ENCODE measurements around the gene USP48. TPM values are rescaled to one million over a fixed set of nuclear protein-coding genes. Genes with fewer than 3 reads are reported as not detected.

Gene USP48
- total and polyA plus RNA-seq, 2 donors = 25.3 to 34.3 TPM

DNA sequence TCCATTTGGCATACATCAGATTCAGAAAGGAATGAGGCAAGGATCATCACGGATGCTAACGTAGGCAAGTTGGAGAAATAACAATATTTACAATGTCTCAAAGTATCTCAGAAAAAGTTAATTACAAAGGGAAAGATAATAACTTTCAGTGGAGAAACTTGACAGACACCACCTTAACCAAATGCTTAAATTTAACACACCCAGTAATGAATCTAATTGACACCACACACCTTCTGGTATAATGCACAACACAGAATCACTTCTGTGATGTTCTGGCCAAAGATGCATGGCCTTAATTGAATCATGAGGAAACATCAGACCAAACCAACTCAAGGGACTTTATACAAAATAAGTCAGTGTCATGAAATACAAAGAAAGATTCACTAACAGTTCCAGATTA is 23.1 kb downstream of the USP48 start:
- no peak for DNase-seq (ENCODE audit: low read depth in 6 of 9, low spot score in 9 of 9)
- no peak overlapping the region for H3K4me3 ChIP-seq (ENCODE audit: low read length in 2 of 2)
- H3K27ac ChIP-seq (ENCODE audit: low read depth in 1 of 2, low read length in 1 of 2) = no peak overlapping the region
- 96% methylated on average over 2 of the region's 2 CpGs for whole genome bisulfite sequencing
- H3K4me1 ChIP-seq (ENCODE audit: control insufficient read depth in 2 of 2, insufficient read depth in 2 of 2, low read length in 2 of 2) = no peaks in the 10 kb centered on the region
- peaks cover 14 to 16% of the 10 kb centered on the region in 2 donors for H3K36me3 ChIP-seq (ENCODE audit: control insufficient read depth in 2 of 2, insufficient read depth in 2 of 2, low read length in 1 of 2)
- no peaks in the 10 kb centered on the region for H3K27me3 ChIP-seq (ENCODE audit: control insufficient read depth in 2 of 2, insufficient read depth in 1 of 2, low read length in 1 of 2)
- H3K9me3 ChIP-seq (ENCODE audit: control insufficient read depth in 2 of 2, insufficient read depth in 1 of 2, low read length in 1 of 2) = no peaks in the 10 kb centered on the region

- 91% methylated on average over 2 of the region's 2 CpGs for WGBS
- no peak overlapping the region for H3K27ac ChIP-seq (ENCODE audit: low read depth in 1 of 2, low read length in 1 of 2)
- DNase-seq (ENCODE audit: low read depth in 6 of 9, low spot score in 9 of 9) = no peak
- no peaks in the 10 kb centered on the region for H3K27me3 ChIP-seq (ENCODE audit: control insufficient read depth in 2 of 2, insufficient read depth in 1 of 2, low read length in 1 of 2)
- H3K36me3 ChIP-seq (ENCODE audit: control insufficient read depth in 2 of 2, insufficient read depth in 2 of 2, low read length in 1 of 2) = peaks cover 20 to 23% of the 10 kb centered on the region in 2 donors
- H3K4me3 ChIP-seq (ENCODE audit: low read length in 2 of 2) = no peak overlapping the region
- no peaks in the 10 kb centered on the region for H3K4me1 ChIP-seq (ENCODE audit: control insufficient read depth in 2 of 2, insufficient read depth in 2 of 2, low read length in 2 of 2)
- H3K9me3 ChIP-seq (ENCODE audit: control insufficient read depth in 2 of 2, insufficient read depth in 1 of 2, low read length in 1 of 2) = no peaks in the 10 kb centered on the region
These were observed 23.8 kb downstream of the USP48 start for GRCh38 chr1:21759182-21759581.

DNA sequence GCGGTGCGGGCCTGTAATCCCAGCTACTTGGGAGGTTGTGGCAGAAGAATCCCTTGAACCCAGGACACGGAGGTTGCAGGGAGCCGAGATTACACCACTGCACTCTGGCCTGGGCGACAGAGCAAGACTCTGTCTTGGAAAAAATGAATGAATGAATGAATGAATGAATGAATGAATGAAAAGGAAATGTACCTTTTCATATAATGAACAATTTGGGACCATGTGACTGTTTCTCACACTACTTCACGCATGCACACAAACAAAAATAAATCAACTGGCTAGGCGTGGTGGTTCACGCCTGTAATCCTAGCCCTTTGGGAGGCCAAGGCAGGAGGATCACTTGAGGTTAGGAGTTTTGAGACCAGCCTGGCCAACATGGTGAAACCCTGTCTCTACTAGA is 24.3 kb downstream of the USP48 start:
- no peaks in the 10 kb centered on the region for H3K27me3 ChIP-seq (ENCODE audit: control insufficient read depth in 2 of 2, insufficient read depth in 1 of 2, low read length in 1 of 2)
- H3K9me3 ChIP-seq (ENCODE audit: control insufficient read depth in 2 of 2, insufficient read depth in 1 of 2, low read length in 1 of 2) = no peaks in the 10 kb centered on the region
- H3K4me1 ChIP-seq (ENCODE audit: control insufficient read depth in 2 of 2, insufficient read depth in 2 of 2, low read length in 2 of 2) = no peaks in the 10 kb centered on the region
- peaks cover 20 to 25% of the 10 kb centered on the region in 2 donors for H3K36me3 ChIP-seq (ENCODE audit: control insufficient read depth in 2 of 2, insufficient read depth in 2 of 2, low read length in 1 of 2)
- no peak overlapping the region for H3K4me3 ChIP-seq (ENCODE audit: low read length in 2 of 2)
- DNase-seq (ENCODE audit: low read depth in 6 of 9, low spot score in 9 of 9) = no peak
- 98% methylated on average over 8 of the region's 8 CpGs for WGBS
- H3K27ac ChIP-seq (ENCODE audit: low read depth in 1 of 2, low read length in 1 of 2) = no peak overlapping the region

GRCh38 chr1:21756393-21757089 is 26.4 kb downstream of the USP48 start:
- H3K9me3 ChIP-seq (ENCODE audit: control insufficient read depth in 2 of 2, insufficient read depth in 1 of 2, low read length in 1 of 2) = no peaks in the 10 kb centered on the region
- 90% methylated on average over 12 of the region's 12 CpGs for WGBS
- H3K4me1 ChIP-seq (ENCODE audit: control insufficient read depth in 2 of 2, insufficient read depth in 2 of 2, low read length in 2 of 2) = no peaks in the 10 kb centered on the region
- no peaks in the 10 kb centered on the region for H3K27me3 ChIP-seq (ENCODE audit: control insufficient read depth in 2 of 2, insufficient read depth in 1 of 2, low read length in 1 of 2)
- peaks cover 25 to 37% of the 10 kb centered on the region in 2 donors for H3K36me3 ChIP-seq (ENCODE audit: control insufficient read depth in 2 of 2, insufficient read depth in 2 of 2, low read length in 1 of 2)
- no peak for DNase-seq (ENCODE audit: low read depth in 6 of 9, low spot score in 9 of 9)
- H3K27ac ChIP-seq (ENCODE audit: low read depth in 1 of 2, low read length in 1 of 2) = no peak overlapping the region
- no peak overlapping the region for H3K4me3 ChIP-seq (ENCODE audit: low read length in 2 of 2)

- H3K4me1 ChIP-seq (ENCODE audit: control insufficient read depth in 2 of 2, insufficient read depth in 2 of 2, low read length in 2 of 2) = no peaks in the 10 kb centered on the region
- no peaks in the 10 kb centered on the region for H3K27me3 ChIP-seq (ENCODE audit: control insufficient read depth in 2 of 2, insufficient read depth in 1 of 2, low read length in 1 of 2)
- no peak overlapping the region for H3K27ac ChIP-seq (ENCODE audit: low read depth in 1 of 2, low read length in 1 of 2)
- H3K4me3 ChIP-seq (ENCODE audit: low read length in 2 of 2) = no peak overlapping the region
- no peaks in the 10 kb centered on the region for H3K9me3 ChIP-seq (ENCODE audit: control insufficient read depth in 2 of 2, insufficient read depth in 1 of 2, low read length in 1 of 2)
- peaks cover 32 to 49% of the 10 kb centered on the region in 2 donors for H3K36me3 ChIP-seq (ENCODE audit: control insufficient read depth in 2 of 2, insufficient read depth in 2 of 2, low read length in 1 of 2)
- 100% methylated on average over 2 of the region's 2 CpGs for WGBS
- no peak for DNase-seq (ENCODE audit: low read depth in 6 of 9, low spot score in 9 of 9)
These were observed 27.9 kb downstream of the USP48 start for GRCh38 chr1:21755067-21755466.

DNA sequence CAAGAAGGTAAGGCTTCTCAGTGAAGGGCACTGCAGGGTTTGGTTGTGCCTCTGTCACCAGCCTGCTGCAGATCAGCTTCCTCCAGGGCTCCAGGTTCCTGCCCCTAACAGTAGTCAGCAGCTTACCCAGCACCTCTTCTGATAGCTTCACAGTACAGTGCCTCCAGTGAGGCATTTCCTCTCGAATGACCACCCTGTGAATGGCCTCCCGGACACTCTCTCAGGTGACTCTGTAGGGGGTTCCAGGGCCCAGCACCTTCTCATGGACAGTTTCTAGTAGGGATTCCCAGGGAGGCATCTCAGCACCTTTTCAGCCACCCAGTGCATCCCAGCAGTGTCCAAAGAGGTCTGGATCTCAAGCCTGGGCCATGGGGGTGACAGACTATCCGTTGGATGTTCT is 28.4 kb downstream of the USP48 start:
- Histone ChIP-seq H3K4me1 (ENCODE audit: control insufficient read depth in 2 of 2, insufficient read depth in 2 of 2, low read length in 2 of 2) (no peaks in the 10 kb centered on the region), H3K9me3 (ENCODE audit: control insufficient read depth in 2 of 2, insufficient read depth in 1 of 2, low read length in 1 of 2) (no peaks in the 10 kb centered on the region), H3K36me3 (ENCODE audit: control insufficient read depth in 2 of 2, insufficient read depth in 2 of 2, low read length in 1 of 2) (peaks cover 33 to 49% of the 10 kb centered on the region in 2 donors), H3K27ac (ENCODE audit: low read depth in 1 of 2, low read length in 1 of 2) (no peak overlapping the region), H3K27me3 (ENCODE audit: control insufficient read depth in 2 of 2, insufficient read depth in 1 of 2, low read length in 1 of 2) (no peaks in the 10 kb centered on the region), H3K4me3 (ENCODE audit: low read length in 2 of 2) (no peak overlapping the region)
- DNase-seq (ENCODE audit: low read depth in 6 of 9, low spot score in 9 of 9) = no peak
- WGBS = over 99% methylated on average over 3 of the region's 3 CpGs

DNA sequence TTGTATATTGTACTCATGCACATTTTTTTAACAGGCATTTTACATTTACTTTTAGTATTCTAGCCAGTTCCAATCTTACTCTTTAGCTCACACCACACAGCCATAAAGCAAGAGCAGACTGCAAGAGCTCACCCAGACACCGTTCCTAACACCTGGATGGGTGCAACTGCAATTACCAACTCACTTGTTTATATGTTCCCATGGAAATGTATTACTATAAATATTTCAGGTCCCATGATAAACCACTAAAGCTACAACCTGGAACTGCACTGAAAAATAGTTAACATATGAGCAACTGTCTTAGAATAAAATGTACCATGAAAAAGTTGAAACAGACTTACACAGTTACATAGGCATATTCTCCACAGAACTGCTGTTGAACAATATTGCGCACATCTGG is 30.8 kb downstream of the USP48 start:
- Histone ChIP-seq H3K9me3 (ENCODE audit: control insufficient read depth in 2 of 2, insufficient read depth in 1 of 2, low read length in 1 of 2) (no peaks in the 10 kb centered on the region), H3K27me3 (ENCODE audit: control insufficient read depth in 2 of 2, insufficient read depth in 1 of 2, low read length in 1 of 2) (no peaks in the 10 kb centered on the region), H3K4me3 (ENCODE audit: low read length in 2 of 2) (no peak overlapping the region), H3K36me3 (ENCODE audit: control insufficient read depth in 2 of 2, insufficient read depth in 2 of 2, low read length in 1 of 2) (peaks cover 33 to 66% of the 10 kb centered on the region in 2 donors), H3K4me1 (ENCODE audit: control insufficient read depth in 2 of 2, insufficient read depth in 2 of 2, low read length in 2 of 2) (no peaks in the 10 kb centered on the region), H3K27ac (ENCODE audit: low read depth in 1 of 2, low read length in 1 of 2) (no peak overlapping the region)
- no peak for DNase-seq (ENCODE audit: low read depth in 6 of 9, low spot score in 9 of 9)
- WGBS = 96% methylated on average over 2 of the region's 2 CpGs

GRCh38 chr1:21751281-21751680 is 31.7 kb downstream of the USP48 start:
- WGBS = 97% methylated on average over 2 of the region's 2 CpGs

DNA sequence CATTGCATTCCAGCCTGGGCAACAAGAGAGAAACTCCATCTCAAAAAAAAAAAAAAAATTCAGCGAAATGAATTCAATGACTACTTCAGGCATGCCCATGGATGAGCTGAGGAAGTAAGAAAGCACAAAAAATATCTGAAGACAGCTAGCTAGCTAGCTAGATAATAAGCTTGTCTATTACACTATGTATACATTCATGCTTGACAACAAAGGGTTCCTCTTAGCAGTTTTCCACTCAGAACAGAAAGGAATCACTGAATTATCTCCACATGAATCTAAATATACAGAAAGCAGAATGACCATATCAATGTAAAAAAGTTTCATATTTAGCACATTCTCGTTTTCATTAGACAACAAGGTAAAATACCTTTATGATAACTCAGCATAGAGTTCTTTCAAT is 32.1 kb downstream of the USP48 start:
- Histone ChIP-seq H3K27ac (ENCODE audit: low read depth in 1 of 2, low read length in 1 of 2) (no peak overlapping the region), H3K27me3 (ENCODE audit: control insufficient read depth in 2 of 2, insufficient read depth in 1 of 2, low read length in 1 of 2) (no peaks in the 10 kb centered on the region), H3K9me3 (ENCODE audit: control insufficient read depth in 2 of 2, insufficient read depth in 1 of 2, low read length in 1 of 2) (no peaks in the 10 kb centered on the region), H3K4me3 (ENCODE audit: low read length in 2 of 2) (no peak overlapping the region), H3K4me1 (ENCODE audit: control insufficient read depth in 2 of 2, insufficient read depth in 2 of 2, low read length in 2 of 2) (no peaks in the 10 kb centered on the region), H3K36me3 (ENCODE audit: control insufficient read depth in 2 of 2, insufficient read depth in 2 of 2, low read length in 1 of 2) (peaks cover 29 to 67% of the 10 kb centered on the region in 2 donors)
- WGBS = 50% methylated on average over 2 of the region's 2 CpGs
- DNase-seq (ENCODE audit: low read depth in 6 of 9, low spot score in 9 of 9) = no peak

More at GRCh38 chr1:21751281-21751680, 31.7 kb downstream of the USP48 start:
- no peaks in the 10 kb centered on the region for H3K9me3 ChIP-seq (ENCODE audit: control insufficient read depth in 2 of 2, insufficient read depth in 1 of 2, low read length in 1 of 2)
- H3K27me3 ChIP-seq (ENCODE audit: control insufficient read depth in 2 of 2, insufficient read depth in 1 of 2, low read length in 1 of 2) = no peaks in the 10 kb centered on the region
- H3K27ac ChIP-seq (ENCODE audit: low read depth in 1 of 2, low read length in 1 of 2) = no peak overlapping the region
- no peaks in the 10 kb centered on the region for H3K4me1 ChIP-seq (ENCODE audit: control insufficient read depth in 2 of 2, insufficient read depth in 2 of 2, low read length in 2 of 2)
- no peak for DNase-seq (ENCODE audit: low read depth in 6 of 9, low spot score in 9 of 9)
- no peak overlapping the region for H3K4me3 ChIP-seq (ENCODE audit: low read length in 2 of 2)
- H3K36me3 ChIP-seq (ENCODE audit: control insufficient read depth in 2 of 2, insufficient read depth in 2 of 2, low read length in 1 of 2) = peaks cover 29 to 68% of the 10 kb centered on the region in 2 donors
